Fibroblast of lung (primary cell): ENCODE data around the gene IGSF11. TPM values are rescaled to one million over a fixed set of nuclear protein-coding genes. Genes with fewer than 3 reads are reported as not detected.

Experiments
- DNase-seq, 2 donors: peaks; one replicate each; pipeline versions ENCODE4 v3.0.0 to v3.0.0-alpha.2; 2010; ENCODE audit warnings: low read depth in 2 of 2
- H2AFZ ChIP-seq: 2 replicates; pipeline ENCODE4 v1.5.1; 2012; ENCODE audit warnings: low read length, control low read depth, inconsistent platforms
- H3K27ac ChIP-seq: 2 replicates; pipeline ENCODE4 v1.5.1; 2011; ENCODE audit warnings: low read length, control low read depth; ENCODE audit not compliant: insufficient read depth
- H3K27me3 ChIP-seq: 2 replicates; pipeline ENCODE4 v1.5.1; 2011; ENCODE audit warnings: mild to moderate bottlenecking, low read length; ENCODE audit not compliant: control insufficient read depth, insufficient read depth
- H3K36me3 ChIP-seq: 2 replicates; pipeline ENCODE4 v1.5.1; 2011; ENCODE audit warnings: low read length; ENCODE audit not compliant: control insufficient read depth, insufficient read depth
- H3K4me1 ChIP-seq: 2 replicates; pipeline ENCODE4 v1.5.1; 2011; ENCODE audit warnings: low read length; ENCODE audit not compliant: control insufficient read depth, insufficient read depth; ENCODE audit errors: extremely low read depth
- H3K4me2 ChIP-seq: 2 replicates; pipeline ENCODE4 v1.5.1; 2011; ENCODE audit warnings: low read length, control low read depth; ENCODE audit not compliant: insufficient read depth; ENCODE audit errors: extremely low read depth
- H3K4me3 ChIP-seq, 4 experiments: fragments of 200-600 bp in 1 of 4; sonication (generic) in 1 of 4; replicated peaks in 1 of 4; 2 replicates each; pipeline ENCODE4 v1.5.1; 2011 to 2016; ENCODE audit warnings: low read length in 4 of 4, low read depth in 3 of 4, mild to moderate bottlenecking in 3 of 4, control low read depth in 2 of 4, inconsistent platforms in 1 of 4, mixed read lengths in 1 of 4; ENCODE audit not compliant: insufficient read depth in 1 of 4; ENCODE audit errors: control extremely low read depth in 1 of 4
- H3K79me2 ChIP-seq: 2 replicates; pipeline ENCODE4 v1.5.1; 2012; ENCODE audit warnings: mild to moderate bottlenecking, low read length, inconsistent platforms; ENCODE audit not compliant: control insufficient read depth, insufficient read depth
- H3K9ac ChIP-seq: 2 replicates; pipeline ENCODE4 v1.5.1; 2011; ENCODE audit warnings: mild to moderate bottlenecking, low read length, control low read depth; ENCODE audit not compliant: insufficient read depth
- H3K9me3 ChIP-seq: 2 replicates; pipeline ENCODE4 v1.5.1; 2012; ENCODE audit warnings: low read depth, low read length; ENCODE audit not compliant: control insufficient read depth, insufficient read depth
- H4K20me1 ChIP-seq: 2 replicates; pipeline ENCODE4 v1.5.1; 2011; ENCODE audit warnings: low read length; ENCODE audit not compliant: control insufficient read depth, insufficient read depth; ENCODE audit errors: extremely low read depth
- EZH2 ChIP-seq: IDR thresholded peaks from 2 replicates; pipeline ENCODE4 v1.5.1; 2012; ENCODE audit warnings: low read length, control low read depth, mild to moderate bottlenecking; ENCODE audit errors: missing control alignments
- polyA plus RNA-seq, 2 donors: library from polyadenylated mRNA; depleted of rRNA in 1 of 2; stranded (reverse) in 1 of 2; unstranded in 1 of 2; fragments of >200 nt; gene quantifications; 2 replicates each; pipeline ENCODE4 v1.2.1, GENCODE V29; 2011 to 2012; ENCODE audit warnings: missing spikeins in 1 of 2
- total RNA-seq: library from RNA; depleted of rRNA; stranded (reverse); fragments of >200 nt; gene quantifications from 2 replicates; pipeline ENCODE4 v1.2.1, GENCODE V29; 2014
- TF ChIP-seq, protein P1 (sequence below), 2 donors: IDR thresholded peaks in 1 of 2; conservative IDR thresholded peaks in 1 of 2; 1 replicate in 1 of 2; 2 replicates in 1 of 2; pipeline ENCODE4 v1.5.1; 2011 to 2012; ENCODE audit warnings: low read length in 2 of 2, control low read depth in 1 of 2, inconsistent platforms in 1 of 2, low read depth in 1 of 2, mild to moderate bottlenecking in 1 of 2

IGSF11 gene
- total and polyA plus RNA-seq, 2 donors (not counting 1 experiment from before 2014, with no cell fraction given) = under 0.01 TPM; not detected in 1

DNA sequence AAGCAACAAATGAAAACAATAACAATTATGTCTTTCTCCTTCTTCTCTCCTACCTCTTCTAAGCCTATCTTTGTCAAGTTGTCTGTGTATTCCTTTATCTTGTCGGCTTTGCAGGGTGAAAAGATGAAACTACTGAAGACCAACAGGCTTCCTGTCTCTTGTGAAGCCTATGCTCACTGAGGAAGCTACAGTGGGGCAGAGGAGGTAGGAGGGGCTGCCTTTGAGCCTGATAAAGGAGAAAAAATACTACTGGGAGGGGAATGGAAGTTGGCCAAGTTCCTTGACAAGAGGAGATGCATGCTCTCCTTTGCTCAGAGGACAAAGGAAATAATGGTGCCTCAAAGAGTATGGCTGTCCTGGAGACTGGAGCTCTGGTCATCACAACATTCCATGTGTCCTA lies 92.0 kb downstream of the IGSF11 start:
- no peaks in the 10 kb centered on the region for H3K9me3 ChIP-seq

GRCh38 chr3:118942195-118942594 lies 92.5 kb downstream of the IGSF11 start:
- Histone ChIP-seq H3K79me2 (no peaks in the 10 kb centered on the region), H3K4me3 (no peak overlapping the region), H2AFZ (no peak overlapping the region), H3K4me2 (no peak overlapping the region), H4K20me1 (no peaks in the 10 kb centered on the region), H3K27me3 (no peaks in the 10 kb centered on the region), H3K9ac (no peak overlapping the region), H3K4me1 (no peaks in the 10 kb centered on the region), H3K36me3 (no peaks in the 10 kb centered on the region), H3K27ac (no peak overlapping the region), H3K9me3 (no peaks in the 10 kb centered on the region)
- no peak for TF ChIP-seq EZH2
- TF ChIP-seq, protein P1, sequence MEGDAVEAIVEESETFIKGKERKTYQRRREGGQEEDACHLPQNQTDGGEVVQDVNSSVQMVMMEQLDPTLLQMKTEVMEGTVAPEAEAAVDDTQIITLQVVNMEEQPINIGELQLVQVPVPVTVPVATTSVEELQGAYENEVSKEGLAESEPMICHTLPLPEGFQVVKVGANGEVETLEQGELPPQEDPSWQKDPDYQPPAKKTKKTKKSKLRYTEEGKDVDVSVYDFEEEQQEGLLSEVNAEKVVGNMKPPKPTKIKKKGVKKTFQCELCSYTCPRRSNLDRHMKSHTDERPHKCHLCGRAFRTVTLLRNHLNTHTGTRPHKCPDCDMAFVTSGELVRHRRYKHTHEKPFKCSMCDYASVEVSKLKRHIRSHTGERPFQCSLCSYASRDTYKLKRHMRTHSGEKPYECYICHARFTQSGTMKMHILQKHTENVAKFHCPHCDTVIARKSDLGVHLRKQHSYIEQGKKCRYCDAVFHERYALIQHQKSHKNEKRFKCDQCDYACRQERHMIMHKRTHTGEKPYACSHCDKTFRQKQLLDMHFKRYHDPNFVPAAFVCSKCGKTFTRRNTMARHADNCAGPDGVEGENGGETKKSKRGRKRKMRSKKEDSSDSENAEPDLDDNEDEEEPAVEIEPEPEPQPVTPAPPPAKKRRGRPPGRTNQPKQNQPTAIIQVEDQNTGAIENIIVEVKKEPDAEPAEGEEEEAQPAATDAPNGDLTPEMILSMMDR (conservative IDR thresholded peaks at IDR 0.05 in 1 of 2, IDR thresholded peaks at IDR 0.05 in 1 of 2; ENCODE audit: low read depth in 1 of 2, low read length in 2 of 2) = no peak
- no peak for DNase-seq

More for the DNA sequence above, 92.0 kb downstream of the IGSF11 start:
- Histone ChIP-seq H4K20me1 (no peaks in the 10 kb centered on the region), H3K27me3 (no peaks in the 10 kb centered on the region), H3K4me3 (no peak overlapping the region), H2AFZ (no peak overlapping the region), H3K9ac (no peak overlapping the region), H3K4me1 (no peaks in the 10 kb centered on the region), H3K27ac (no peak overlapping the region), H3K36me3 (no peaks in the 10 kb centered on the region), H3K4me2 (no peak overlapping the region), H3K79me2 (no peaks in the 10 kb centered on the region)
- TF ChIP-seq, protein P1 (conservative IDR thresholded peaks at IDR 0.05 in 1 of 2, IDR thresholded peaks at IDR 0.05 in 1 of 2; ENCODE audit: low read depth in 1 of 2, low read length in 2 of 2) = no peak
- TF ChIP-seq EZH2 = no peak
- DNase-seq = no peak

DNA sequence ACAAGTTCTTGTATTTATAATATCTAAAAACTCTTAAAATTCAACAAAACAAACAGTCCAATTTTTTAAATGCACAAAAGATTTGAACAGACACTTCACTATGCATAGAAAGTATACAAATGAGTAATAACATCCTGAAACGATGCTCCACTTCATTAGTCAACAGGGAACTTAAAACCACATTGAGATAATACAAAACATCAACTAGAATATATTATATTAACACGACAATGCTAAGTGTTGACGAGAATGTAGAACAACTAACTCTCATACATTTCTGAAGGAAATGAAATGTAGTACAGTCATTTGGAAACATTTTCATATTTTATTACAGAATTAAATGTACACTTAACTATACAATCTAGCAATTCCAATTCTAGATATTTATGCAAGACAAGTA lies 93.4 kb downstream of the IGSF11 start:
- TF ChIP-seq, protein P1 (conservative IDR thresholded peaks at IDR 0.05 in 1 of 2, IDR thresholded peaks at IDR 0.05 in 1 of 2; ENCODE audit: low read depth in 1 of 2, low read length in 2 of 2) = no peak
- no peak for TF ChIP-seq EZH2

More for the DNA sequence above, 93.4 kb downstream of the IGSF11 start:
- H3K4me1 ChIP-seq = no peaks in the 10 kb centered on the region
- no peak overlapping the region for H3K27ac ChIP-seq
- no peak for DNase-seq
- H4K20me1 ChIP-seq = no peaks in the 10 kb centered on the region
- no peak overlapping the region for H2AFZ ChIP-seq
- H3K9me3 ChIP-seq = no peaks in the 10 kb centered on the region
- H3K4me2 ChIP-seq = no peak overlapping the region
- H3K27me3 ChIP-seq = no peaks in the 10 kb centered on the region
- no peak overlapping the region for H3K4me3 ChIP-seq
- H3K9ac ChIP-seq = no peak overlapping the region
- H3K36me3 ChIP-seq = no peaks in the 10 kb centered on the region
- H3K79me2 ChIP-seq = no peaks in the 10 kb centered on the region
